HL-60/S4 treated with phorbol 12-myristate 13-acetate at 8.2 ng/mL for 4 days and 3 days (cell line): ENCODE results near the gene UTP20.

Experiments
- in situ Hi-C: fragments of 300-500 bp; cut with MboI; formaldehyde crosslinking; loops from 2 replicates; pipeline ENCODE4 v1.15.0; 2022; ENCODE audit warnings: low sequenced_read_pairs

Gene UTP20

GRCh38 chr12:101280006-101280505, at the start of gene UTP20:
Gene UTP20 (plus strand): TSS chr12:101280105. CDS start chr12:101280283, 178 bp downstream.
- in situ Hi-C loops = no loop called here

- in situ Hi-C loops = no loop called here
These were observed 49.4 kb upstream of the UTP20 start for GRCh38 chr12:101230547-101230946.

DNA sequence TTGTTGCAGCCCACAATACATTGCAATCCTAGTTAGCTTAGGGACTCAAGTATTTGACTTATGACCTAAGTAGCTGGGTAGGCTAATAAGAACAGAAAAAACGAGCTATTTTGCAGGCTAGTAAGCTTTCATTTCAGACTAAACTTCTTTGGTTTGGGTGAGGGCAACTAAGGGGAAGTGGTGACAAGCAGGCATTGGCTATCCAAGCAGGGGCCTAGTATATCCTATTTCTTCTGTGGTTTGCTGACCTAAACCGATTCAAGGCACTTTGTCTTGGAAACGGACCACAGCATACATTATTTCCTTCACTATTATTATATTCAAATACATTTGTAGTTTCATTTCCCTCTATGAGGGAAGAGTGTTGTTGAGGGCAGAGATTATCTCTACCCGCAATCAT, 48.3 kb upstream of the UTP20 start:
- in situ Hi-C loops = no loop called here

GRCh38 chr12:101235686-101236085, 44.2 kb upstream of the UTP20 start:
- in situ Hi-C loops = no loop called here

DNA sequence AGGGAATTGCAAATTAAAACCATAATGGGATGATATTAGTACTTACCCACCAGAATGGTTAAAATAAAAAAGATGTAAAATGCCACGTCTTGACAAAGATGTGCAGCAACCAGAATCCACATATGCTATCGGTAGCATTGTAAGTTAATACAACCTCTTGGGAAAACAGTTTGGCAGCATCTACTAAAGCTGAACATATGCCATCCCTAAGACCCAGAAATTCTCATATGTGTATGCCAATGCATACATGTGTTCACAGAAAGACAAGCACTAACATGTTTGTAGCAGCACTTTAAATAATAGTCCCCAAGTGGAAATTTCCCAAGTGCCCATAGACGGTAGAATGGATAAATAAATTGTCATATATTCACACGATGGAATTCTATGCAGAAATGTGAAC, 41.6 kb upstream of the UTP20 start:
- in situ Hi-C loops = no loop called here

DNA sequence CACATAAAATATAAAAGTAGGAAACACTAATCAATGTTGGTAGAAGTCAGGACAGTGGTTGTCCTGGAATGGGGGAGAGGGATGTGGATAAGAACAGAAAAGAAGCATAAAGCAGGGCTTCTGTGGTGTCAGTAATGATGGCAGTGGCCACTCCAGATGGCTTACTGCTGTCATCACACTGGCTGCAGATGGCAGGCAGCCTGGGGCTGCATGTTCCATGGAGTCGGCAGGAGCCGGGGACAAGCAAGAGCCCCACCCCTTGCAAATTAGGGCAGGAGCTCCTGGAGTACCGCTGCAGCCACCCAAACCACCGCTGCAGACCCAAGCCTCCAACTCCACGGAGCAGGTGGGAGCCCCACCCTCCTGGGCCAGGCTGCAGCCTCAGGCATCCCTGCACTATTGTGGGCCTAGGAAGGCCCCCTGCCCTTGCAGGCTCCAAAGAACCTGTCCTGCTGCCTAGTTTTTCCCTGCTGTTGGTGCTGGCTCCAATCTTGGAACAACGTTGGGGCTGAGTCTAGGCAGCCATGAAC, 41.0 kb upstream of the UTP20 start:
- in situ Hi-C loops = no loop called here

- in situ Hi-C loops = no loop called here
These were observed 36.8 kb upstream of the UTP20 start for GRCh38 chr12:101243074-101243473.

- in situ Hi-C loops = no loop called here
These were observed 36.3 kb upstream of the UTP20 start for GRCh38 chr12:101243616-101244015.

GRCh38 chr12:101256266-101256665, 23.6 kb upstream of the UTP20 start:
- in situ Hi-C loops = no loop called here

DNA sequence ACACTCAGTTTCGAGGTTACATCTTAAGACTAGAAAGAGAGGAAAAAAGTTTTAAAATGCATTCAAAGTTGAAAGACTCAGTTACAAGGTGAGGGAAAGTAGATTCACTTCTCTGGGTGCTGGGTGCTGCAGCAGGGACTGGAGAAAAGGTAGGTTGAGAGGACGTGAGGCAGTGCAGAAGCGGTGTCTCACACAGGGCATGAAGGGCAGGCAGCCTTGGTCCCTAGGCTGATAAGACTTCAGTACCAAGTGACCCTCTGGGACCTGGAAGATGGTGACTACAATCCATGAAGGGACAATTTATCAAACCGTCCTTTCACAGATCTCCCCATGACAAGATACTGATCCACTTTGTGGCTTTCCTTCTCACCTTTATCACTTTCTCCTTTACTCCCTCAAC, 22.5 kb upstream of the UTP20 start:
- in situ Hi-C loops = no loop called here

- in situ Hi-C loops = no loop called here
These were observed 12.8 kb upstream of the UTP20 start for GRCh38 chr12:101267111-101267510.

- in situ Hi-C loops = no loop called here
These were observed 3.5 kb upstream of the UTP20 start for GRCh38 chr12:101276433-101276832.

DNA sequence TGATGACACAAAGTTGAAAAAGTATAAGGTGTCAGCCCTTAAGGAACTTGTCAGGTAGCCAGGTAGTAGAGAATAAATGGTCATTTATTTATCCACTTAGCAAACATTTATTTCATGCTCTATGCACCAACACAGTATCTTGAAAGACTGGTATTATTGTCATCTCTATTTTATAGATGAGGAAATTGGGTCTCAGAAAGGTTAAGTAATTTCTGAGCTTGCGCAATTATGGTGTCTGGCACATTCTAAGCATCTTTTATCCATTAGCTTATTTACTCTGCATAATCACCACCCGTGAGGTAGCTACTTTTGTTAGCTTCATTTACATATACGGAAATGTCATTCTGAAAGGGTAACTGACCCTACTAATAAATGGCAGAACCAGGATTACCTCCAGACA, 2.5 kb upstream of the UTP20 start:
- in situ Hi-C loops = no loop called here

DNA sequence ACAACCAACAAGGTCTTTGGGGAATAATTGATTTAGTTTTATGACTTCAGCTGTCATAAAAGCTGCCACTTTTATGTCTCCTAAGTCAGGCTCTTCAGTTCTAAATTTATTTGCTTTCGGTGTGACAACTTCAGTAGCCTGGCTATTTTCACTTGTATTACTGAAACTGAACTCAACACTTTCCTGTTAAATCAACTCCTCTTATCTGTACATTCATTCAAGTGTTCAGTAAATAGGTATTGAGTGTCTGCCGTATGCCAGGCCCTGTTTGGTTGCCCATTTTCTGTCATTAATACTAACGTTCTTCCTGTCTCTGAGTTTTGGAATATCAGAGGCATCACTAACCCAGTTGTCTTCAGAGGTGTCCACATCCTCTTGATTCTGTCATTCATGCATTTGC, 7.5 kb downstream of the UTP20 start:
- in situ Hi-C loops = no loop called here

DNA sequence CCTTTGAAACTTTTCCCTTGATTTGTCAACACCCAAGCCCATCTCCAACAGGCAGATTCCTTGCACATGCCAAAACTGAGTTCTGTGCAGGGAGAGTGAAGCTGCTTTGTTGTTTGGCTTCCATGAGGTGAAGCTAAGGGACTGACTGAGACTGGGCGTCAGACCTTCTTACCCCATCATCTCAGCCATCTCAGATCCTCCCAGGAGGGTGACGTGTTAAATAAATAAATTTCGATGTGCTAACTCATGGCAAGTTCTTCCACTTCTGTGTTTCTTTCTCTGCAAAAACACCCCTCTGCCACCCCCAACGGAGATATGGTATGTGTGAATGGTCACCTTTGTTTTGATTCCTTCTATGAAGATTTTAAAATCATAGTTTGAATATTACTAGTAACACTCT, 17.8 kb downstream of the UTP20 start:
- in situ Hi-C loops = no loop called here

GRCh38 chr12:101298426-101298825, 18.5 kb downstream of the UTP20 start:
- in situ Hi-C loops = no loop called here

GRCh38 chr12:101299346-101299745, 19.4 kb downstream of the UTP20 start:
- in situ Hi-C loops = no loop called here

GRCh38 chr12:101299931-101300330, 20.0 kb downstream of the UTP20 start:
- in situ Hi-C loops = no loop called here

DNA sequence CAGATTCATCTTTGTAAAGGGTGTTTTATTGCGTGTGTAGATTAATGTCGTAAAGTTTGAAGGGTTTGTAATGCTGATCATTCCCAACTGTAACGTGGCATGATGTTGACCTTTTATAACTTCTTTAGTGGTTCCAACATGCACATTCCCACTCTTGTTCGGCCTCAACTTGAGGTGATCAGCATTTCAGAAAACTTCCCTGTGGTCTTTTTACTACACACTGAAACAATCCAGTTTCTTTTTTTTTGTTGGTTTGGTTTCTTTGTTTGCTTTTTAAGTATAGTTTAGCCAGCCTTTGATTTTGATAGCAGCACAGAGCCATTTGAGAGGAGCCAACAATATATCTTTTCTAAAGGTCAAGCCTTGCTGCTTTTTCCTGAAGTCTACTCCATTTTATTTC, 22.8 kb downstream of the UTP20 start:
- in situ Hi-C loops = no loop called here

- in situ Hi-C loops = no loop called here
These were observed 25.4 kb downstream of the UTP20 start for GRCh38 chr12:101305226-101305779.

DNA sequence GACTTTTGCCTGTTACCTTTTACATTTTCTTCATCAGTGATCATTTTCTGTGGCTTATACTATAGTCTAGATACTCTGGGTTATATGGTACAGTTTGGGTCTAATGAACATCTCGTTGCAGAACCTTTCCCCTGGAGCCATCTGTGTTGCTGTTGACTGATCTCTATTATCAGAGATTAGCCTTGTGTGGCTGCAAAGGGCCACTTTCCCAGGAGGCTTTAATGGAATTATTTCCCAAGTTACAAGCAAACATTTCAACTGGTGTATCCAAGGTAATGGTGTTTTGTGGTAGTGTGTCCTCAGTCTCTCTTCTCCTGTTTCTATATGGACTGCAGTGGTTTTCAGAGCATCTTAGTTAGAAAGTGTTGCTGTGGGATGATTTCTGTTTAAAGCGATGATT, 25.9 kb downstream of the UTP20 start:
- in situ Hi-C loops = no loop called here

GRCh38 chr12:101322480-101322879, 42.6 kb downstream of the UTP20 start:
- in situ Hi-C loops = no loop called here

DNA sequence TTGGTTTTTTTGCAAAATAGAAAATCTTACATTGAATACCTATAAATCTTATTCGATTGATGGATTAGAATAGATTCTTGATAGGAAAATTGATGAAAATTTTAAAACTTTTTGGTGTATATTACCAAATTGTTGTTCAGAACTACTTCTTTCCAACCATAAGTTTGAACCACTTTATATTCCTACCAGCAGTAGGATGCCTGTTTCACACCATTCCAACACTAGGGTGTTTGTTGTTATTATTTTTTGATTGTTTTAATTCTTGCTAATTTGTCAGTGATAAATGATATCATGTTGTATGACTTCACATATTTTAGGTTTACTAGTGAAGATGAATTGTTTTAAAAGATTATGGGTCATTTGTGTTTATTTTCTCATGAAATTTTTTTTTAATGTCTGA, 43.4 kb downstream of the UTP20 start:
- in situ Hi-C loops = no loop called here
